Epithelial cell of proximal tubule (primary cell): ENCODE results near the gene CDH15. TPM values are rescaled to one million over a fixed set of nuclear protein-coding genes. Genes with fewer than 3 reads are reported as not detected.

Experiments
- DNase-seq: peaks from one replicate; pipeline ENCODE4 v3.0.0-alpha.2; 2011; ENCODE audit warnings: low read depth
- H3K4me3 ChIP-seq: 2 replicates; pipeline ENCODE4 v1.5.1; 2011; ENCODE audit warnings: low read depth, mild to moderate bottlenecking, low read length
- CTCF ChIP-seq: conservative IDR thresholded peaks from 2 replicates; pipeline ENCODE4 v1.5.1; 2012; ENCODE audit warnings: low read depth, mild to moderate bottlenecking, low read length
- total RNA-seq: library from RNA; depleted of rRNA; stranded (reverse); fragments of >200 nt; gene quantifications from 2 replicates; pipeline ENCODE4 v1.2.3, GENCODE V29; 2015

CDH15 gene
- total RNA-seq, 1 donor from 2014 or later: not detected

GRCh38 chr16:89140981-89141883, 30.3 kb upstream of the CDH15 start:
- H3K4me3 ChIP-seq: no peak overlapping the region
- DNase-seq: no peak
- TF ChIP-seq CTCF: no peak

GRCh38 chr16:89141884-89142267, 29.7 kb upstream of the CDH15 start:
- no peak overlapping the region for H3K4me3 ChIP-seq
- TF ChIP-seq CTCF: no peak
- no peak for DNase-seq

- DNase-seq: no peak
Measured at GRCh38 chr16:89142474-89143195, 28.9 kb upstream of the CDH15 start.

GRCh38 chr16:89143201-89143741, 28.3 kb upstream of the CDH15 start:
- no peak for TF ChIP-seq CTCF
- H3K4me3 ChIP-seq: no peak overlapping the region
- no peak for DNase-seq

More at GRCh38 chr16:89142474-89143195, 28.9 kb upstream of the CDH15 start:
- TF ChIP-seq CTCF: no peak
- H3K4me3 ChIP-seq: no peak overlapping the region

GRCh38 chr16:89143911-89144675, 27.5 kb upstream of the CDH15 start:
- TF ChIP-seq CTCF: no peak
- DNase-seq: no peak
- H3K4me3 ChIP-seq: no peak overlapping the region

GRCh38 chr16:89144681-89145080, 26.9 kb upstream of the CDH15 start:
- no peak for TF ChIP-seq CTCF
- DNase-seq: no peak
- no peak overlapping the region for H3K4me3 ChIP-seq
